ENCODE data around the gene ZNF14. TPM values are rescaled to one million over a fixed set of nuclear protein-coding genes. Genes with fewer than 3 reads are reported as not detected.

Gene ZNF14
- total and polyA plus RNA-seq, 2 experiments from 2014 or later = 4.6 to 10.2 TPM

GRCh38 chr19:19749117-19749907 lies 16.4 kb upstream of the ZNF14 start (continued):
- TF ChIP-seq, protein P1, sequence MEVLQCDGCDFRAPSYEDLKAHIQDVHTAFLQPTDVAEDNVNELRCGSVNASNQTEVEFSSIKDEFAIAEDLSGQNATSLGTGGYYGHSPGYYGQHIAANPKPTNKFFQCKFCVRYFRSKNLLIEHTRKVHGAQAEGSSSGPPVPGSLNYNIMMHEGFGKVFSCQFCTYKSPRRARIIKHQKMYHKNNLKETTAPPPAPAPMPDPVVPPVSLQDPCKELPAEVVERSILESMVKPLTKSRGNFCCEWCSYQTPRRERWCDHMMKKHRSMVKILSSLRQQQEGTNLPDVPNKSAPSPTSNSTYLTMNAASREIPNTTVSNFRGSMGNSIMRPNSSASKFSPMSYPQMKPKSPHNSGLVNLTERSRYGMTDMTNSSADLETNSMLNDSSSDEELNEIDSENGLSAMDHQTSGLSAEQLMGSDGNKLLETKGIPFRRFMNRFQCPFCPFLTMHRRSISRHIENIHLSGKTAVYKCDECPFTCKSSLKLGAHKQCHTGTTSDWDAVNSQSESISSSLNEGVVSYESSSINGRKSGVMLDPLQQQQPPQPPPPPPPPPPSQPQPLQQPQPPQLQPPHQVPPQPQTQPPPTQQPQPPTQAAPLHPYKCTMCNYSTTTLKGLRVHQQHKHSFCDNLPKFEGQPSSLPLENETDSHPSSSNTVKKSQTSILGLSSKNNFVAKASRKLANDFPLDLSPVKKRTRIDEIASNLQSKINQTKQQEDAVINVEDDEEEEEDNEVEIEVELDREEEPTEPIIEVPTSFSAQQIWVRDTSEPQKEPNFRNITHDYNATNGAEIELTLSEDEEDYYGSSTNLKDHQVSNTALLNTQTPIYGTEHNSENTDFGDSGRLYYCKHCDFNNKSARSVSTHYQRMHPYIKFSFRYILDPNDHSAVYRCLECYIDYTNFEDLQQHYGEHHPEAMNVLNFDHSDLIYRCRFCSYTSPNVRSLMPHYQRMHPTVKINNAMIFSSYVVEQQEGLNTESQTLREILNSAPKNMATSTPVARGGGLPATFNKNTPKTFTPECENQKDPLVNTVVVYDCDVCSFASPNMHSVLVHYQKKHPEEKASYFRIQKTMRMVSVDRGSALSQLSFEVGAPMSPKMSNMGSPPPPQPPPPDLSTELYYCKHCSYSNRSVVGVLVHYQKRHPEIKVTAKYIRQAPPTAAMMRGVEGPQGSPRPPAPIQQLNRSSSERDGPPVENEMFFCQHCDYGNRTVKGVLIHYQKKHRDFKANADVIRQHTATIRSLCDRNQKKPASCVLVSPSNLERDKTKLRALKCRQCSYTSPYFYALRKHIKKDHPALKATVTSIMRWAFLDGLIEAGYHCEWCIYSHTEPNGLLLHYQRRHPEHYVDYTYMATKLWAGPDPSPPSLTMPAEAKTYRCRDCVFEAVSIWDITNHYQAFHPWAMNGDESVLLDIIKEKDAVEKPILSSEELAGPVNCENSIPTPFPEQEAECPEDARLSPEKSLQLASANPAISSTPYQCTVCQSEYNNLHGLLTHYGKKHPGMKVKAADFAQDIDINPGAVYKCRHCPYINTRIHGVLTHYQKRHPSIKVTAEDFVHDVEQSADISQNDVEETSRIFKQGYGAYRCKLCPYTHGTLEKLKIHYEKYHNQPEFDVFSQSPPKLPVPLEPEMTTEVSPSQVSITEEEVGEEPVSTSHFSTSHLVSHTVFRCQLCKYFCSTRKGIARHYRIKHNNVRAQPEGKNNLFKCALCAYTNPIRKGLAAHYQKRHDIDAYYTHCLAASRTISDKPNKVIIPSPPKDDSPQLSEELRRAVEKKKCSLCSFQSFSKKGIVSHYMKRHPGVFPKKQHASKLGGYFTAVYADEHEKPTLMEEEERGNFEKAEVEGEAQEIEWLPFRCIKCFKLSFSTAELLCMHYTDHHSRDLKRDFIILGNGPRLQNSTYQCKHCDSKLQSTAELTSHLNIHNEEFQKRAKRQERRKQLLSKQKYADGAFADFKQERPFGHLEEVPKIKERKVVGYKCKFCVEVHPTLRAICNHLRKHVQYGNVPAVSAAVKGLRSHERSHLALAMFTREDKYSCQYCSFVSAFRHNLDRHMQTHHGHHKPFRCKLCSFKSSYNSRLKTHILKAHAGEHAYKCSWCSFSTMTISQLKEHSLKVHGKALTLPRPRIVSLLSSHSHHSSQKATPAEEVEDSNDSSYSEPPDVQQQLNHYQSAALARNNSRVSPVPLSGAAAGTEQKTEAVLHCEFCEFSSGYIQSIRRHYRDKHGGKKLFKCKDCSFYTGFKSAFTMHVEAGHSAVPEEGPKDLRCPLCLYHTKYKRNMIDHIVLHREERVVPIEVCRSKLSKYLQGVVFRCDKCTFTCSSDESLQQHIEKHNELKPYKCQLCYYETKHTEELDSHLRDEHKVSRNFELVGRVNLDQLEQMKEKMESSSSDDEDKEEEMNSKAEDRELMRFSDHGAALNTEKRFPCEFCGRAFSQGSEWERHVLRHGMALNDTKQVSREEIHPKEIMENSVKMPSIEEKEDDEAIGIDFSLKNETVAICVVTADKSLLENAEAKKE (CRISPR knock-in tag; IDR thresholded peaks at IDR 0.05) = no peak
- TF ChIP-seq STAT1 (IDR thresholded peaks at IDR 0.05; ENCODE audit: unreplicated experiment) = no peak

- Histone ChIP-seq H3K9me2 (ENCODE audit: insufficient read depth) (0 out of 2 replicates have a peak, but pooled peaks cover 2% of the 10 kb centered on the region), H3K4me2 (no peak overlapping the region), H3K27ac (ENCODE audit: low read depth) (no peak overlapping the region), H3K27me3 (ENCODE audit: insufficient read depth) (no peaks in the 10 kb centered on the region), H3F3A (replicated peaks; ENCODE audit: low read depth) (no peaks in the 10 kb centered on the region), H4K20me1 (replicated peaks; ENCODE audit: insufficient read depth) (no peaks in the 10 kb centered on the region), H2AFZ (no peak overlapping the region), H3K4me1 (ENCODE audit: insufficient read depth) (no peaks in the 10 kb centered on the region), H3K36me3 (ENCODE audit: insufficient read depth) (no peaks in the 10 kb centered on the region), H3K4me3 (no peak overlapping the region), H3K79me2 (replicated peaks; ENCODE audit: insufficient read depth) (no peaks in the 10 kb centered on the region)
- Mint-ChIP-seq H3K4me1 (no peaks in the 10 kb centered on the region), H3K27ac (no peak overlapping the region), H3K4me3 (no peak overlapping the region), H3K36me3 (ENCODE audit: low read depth) (no peaks in the 10 kb centered on the region; the same call in 2 of the 3 replicates), H3K27me3 (ENCODE audit: insufficient read depth, low read depth, poor library complexity) (peaks cover 6% of the 10 kb centered on the region), H3K9me3 (peaks cover 7% of the 10 kb centered on the region; the same call in 2 of the 3 replicates)
- ATAC-seq (no peak), DNase-seq (ENCODE audit: low spot score) (no peak)
- TF ChIP-seq EZH2 (IDR thresholded peaks at IDR 0.05; ENCODE audit: low read depth, unreplicated experiment) (no peak), CREB1 (CRISPR knock-in tag; IDR thresholded peaks at IDR 0.05; ENCODE audit: low read depth) (no peak), REST (IDR thresholded peaks at IDR 0.05; ENCODE audit: unreplicated experiment) (no peak), POLR2AphosphoS5 (IDR thresholded peaks at IDR 0.05; ENCODE audit: low read depth) (no peak), ETS1 (IDR thresholded peaks at IDR 0.05) (no peak)
- TF ChIP-seq, protein P2, sequence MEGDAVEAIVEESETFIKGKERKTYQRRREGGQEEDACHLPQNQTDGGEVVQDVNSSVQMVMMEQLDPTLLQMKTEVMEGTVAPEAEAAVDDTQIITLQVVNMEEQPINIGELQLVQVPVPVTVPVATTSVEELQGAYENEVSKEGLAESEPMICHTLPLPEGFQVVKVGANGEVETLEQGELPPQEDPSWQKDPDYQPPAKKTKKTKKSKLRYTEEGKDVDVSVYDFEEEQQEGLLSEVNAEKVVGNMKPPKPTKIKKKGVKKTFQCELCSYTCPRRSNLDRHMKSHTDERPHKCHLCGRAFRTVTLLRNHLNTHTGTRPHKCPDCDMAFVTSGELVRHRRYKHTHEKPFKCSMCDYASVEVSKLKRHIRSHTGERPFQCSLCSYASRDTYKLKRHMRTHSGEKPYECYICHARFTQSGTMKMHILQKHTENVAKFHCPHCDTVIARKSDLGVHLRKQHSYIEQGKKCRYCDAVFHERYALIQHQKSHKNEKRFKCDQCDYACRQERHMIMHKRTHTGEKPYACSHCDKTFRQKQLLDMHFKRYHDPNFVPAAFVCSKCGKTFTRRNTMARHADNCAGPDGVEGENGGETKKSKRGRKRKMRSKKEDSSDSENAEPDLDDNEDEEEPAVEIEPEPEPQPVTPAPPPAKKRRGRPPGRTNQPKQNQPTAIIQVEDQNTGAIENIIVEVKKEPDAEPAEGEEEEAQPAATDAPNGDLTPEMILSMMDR (conservative IDR thresholded peaks at IDR 0.05; ENCODE audit: low read depth in 2 of 2) = no peak
Measured at GRCh38 chr19:19748249-19748938, 15.5 kb upstream of the ZNF14 start.

Data from GM23338 (cell line).